ENCODE data around the gene DPEP1. TPM values are rescaled to one million over a fixed set of nuclear protein-coding genes. Genes with fewer than 3 reads are reported as not detected.

DPEP1 gene
- total RNA-seq, 1 donor from 2014 or later: not detected

- no peak for DNase-seq (ENCODE audit: low spot score)
- no peak for TF ChIP-seq CTCF (IDR thresholded peaks at IDR 0.05)
- Mint-ChIP-seq H3K27ac (ENCODE audit: unreplicated experiment) (no peak overlapping the region), H3K4me3 (ENCODE audit: unreplicated experiment) (no peak overlapping the region), H3K36me3 (ENCODE audit: low read depth) (no peaks in the 10 kb centered on the region), H3K4me1 (ENCODE audit: low read depth) (peaks cover 15% of the 10 kb centered on the region), H3K9me3 (ENCODE audit: low read depth) (no peaks in the 10 kb centered on the region), H3K27me3 (ENCODE audit: low read depth) (no peaks in the 10 kb centered on the region)
These were observed 8.1 kb upstream of the DPEP1 start for GRCh38 chr16:89605186-89605970.

- Mint-ChIP-seq H3K27me3 (ENCODE audit: low read depth) (no peaks in the 10 kb centered on the region), H3K4me1 (ENCODE audit: low read depth) (peaks cover 15% of the 10 kb centered on the region), H3K9me3 (ENCODE audit: low read depth) (no peaks in the 10 kb centered on the region), H3K27ac (ENCODE audit: unreplicated experiment) (no peak overlapping the region), H3K36me3 (ENCODE audit: low read depth) (no peaks in the 10 kb centered on the region), H3K4me3 (ENCODE audit: unreplicated experiment) (no peak overlapping the region)
- DNase-seq (ENCODE audit: low spot score): no peak
- TF ChIP-seq CTCF (IDR thresholded peaks at IDR 0.05): no peak
These were observed 7.4 kb upstream of the DPEP1 start for GRCh38 chr16:89606006-89606405.

- no peaks in the 10 kb centered on the region for H3K36me3 Mint-ChIP-seq (ENCODE audit: low read depth)
These were observed 6.0 kb upstream of the DPEP1 start for GRCh38 chr16:89607453-89607852.

GRCh38 chr16:89607937-89608740 lies 5.3 kb upstream of the DPEP1 start:
- Mint-ChIP-seq H3K36me3 (ENCODE audit: low read depth) (no peaks in the 10 kb centered on the region), H3K27ac (ENCODE audit: unreplicated experiment) (no peak overlapping the region), H3K9me3 (ENCODE audit: low read depth) (no peaks in the 10 kb centered on the region), H3K4me3 (ENCODE audit: unreplicated experiment) (no peak overlapping the region), H3K27me3 (ENCODE audit: low read depth) (no peaks in the 10 kb centered on the region), H3K4me1 (ENCODE audit: low read depth) (peaks cover 3% of the 10 kb centered on the region)
- DNase-seq (ENCODE audit: low spot score): no peak
- no peak for TF ChIP-seq CTCF (IDR thresholded peaks at IDR 0.05)

More at GRCh38 chr16:89607453-89607852, 6.0 kb upstream of the DPEP1 start:
- no peak for TF ChIP-seq CTCF (IDR thresholded peaks at IDR 0.05)
- Mint-ChIP-seq H3K4me1 (ENCODE audit: low read depth) (peaks cover 7% of the 10 kb centered on the region), H3K27me3 (ENCODE audit: low read depth) (no peaks in the 10 kb centered on the region), H3K9me3 (ENCODE audit: low read depth) (no peaks in the 10 kb centered on the region), H3K4me3 (ENCODE audit: unreplicated experiment) (no peak overlapping the region), H3K27ac (ENCODE audit: unreplicated experiment) (no peak overlapping the region)
- no peak for DNase-seq (ENCODE audit: low spot score)

GRCh38 chr16:89610108-89610453 lies 3.4 kb upstream of the DPEP1 start:
- Mint-ChIP-seq H3K4me3 (ENCODE audit: unreplicated experiment) (no peak overlapping the region), H3K27me3 (ENCODE audit: low read depth) (no peaks in the 10 kb centered on the region), H3K4me1 (ENCODE audit: low read depth) (peaks cover 3% of the 10 kb centered on the region), H3K27ac (ENCODE audit: unreplicated experiment) (no peak overlapping the region), H3K36me3 (ENCODE audit: low read depth) (no peaks in the 10 kb centered on the region), H3K9me3 (ENCODE audit: low read depth) (no peaks in the 10 kb centered on the region)
- TF ChIP-seq CTCF (IDR thresholded peaks at IDR 0.05): no peak
- no peak for DNase-seq (ENCODE audit: low spot score)
